ENCODE data around the gene MBNL1. TPM values are rescaled to one million over a fixed set of nuclear protein-coding genes. Genes with fewer than 3 reads are reported as not detected.

Gene MBNL1
- total and polyA plus RNA-seq, 4 donors: 25.8 to 121 (median 71.9) TPM

- Histone ChIP-seq H3K36me3 (ENCODE audit: control insufficient read depth, insufficient read depth, low read length) (no peaks in the 10 kb centered on the region), H3K27me3 (ENCODE audit: control insufficient read depth, insufficient read depth, low read length) (no peaks in the 10 kb centered on the region), H3K27ac (ENCODE audit: low read depth, low read length) (no peak overlapping the region), H3K4me3 (ENCODE audit: low read depth, low read length) (no peak overlapping the region), H3K4me1 (ENCODE audit: control insufficient read depth, insufficient read depth, low read length) (no peaks in the 10 kb centered on the region), H3K9me3 (ENCODE audit: control insufficient read depth, insufficient read depth, low read length) (no peaks in the 10 kb centered on the region)
- WGBS (ENCODE audit: insufficient coverage): 80% methylated on average over 1 of the region's 2 CpGs
- DNase-seq (ENCODE audit: low read depth in 4 of 6, low spot score in 6 of 6): no peak
Observed at GRCh38 chr3:152281133-152281713, 12.5 kb downstream of the MBNL1 start.

- no peaks in the 10 kb centered on the region for H3K4me1 ChIP-seq (ENCODE audit: control insufficient read depth, insufficient read depth, low read length)
- no peaks in the 10 kb centered on the region for H3K27me3 ChIP-seq (ENCODE audit: control insufficient read depth, insufficient read depth, low read length)
- H3K9me3 ChIP-seq (ENCODE audit: control insufficient read depth, insufficient read depth, low read length): no peaks in the 10 kb centered on the region
- no peak overlapping the region for H3K27ac ChIP-seq (ENCODE audit: low read depth, low read length)
- no peak overlapping the region for H3K4me3 ChIP-seq (ENCODE audit: low read depth, low read length)
- DNase-seq (ENCODE audit: low read depth in 4 of 6, low spot score in 6 of 6): no peak
- no peaks in the 10 kb centered on the region for H3K36me3 ChIP-seq (ENCODE audit: control insufficient read depth, insufficient read depth, low read length)
- WGBS (ENCODE audit: insufficient coverage): 80% methylated on average over 1 of the region's 1 CpG
Observed at GRCh38 chr3:152282813-152283212, 14.1 kb downstream of the MBNL1 start.

GRCh38 chr3:152283492-152284381, 15.0 kb downstream of the MBNL1 start:
- Histone ChIP-seq H3K4me1 (ENCODE audit: control insufficient read depth, insufficient read depth, low read length) (no peaks in the 10 kb centered on the region), H3K27me3 (ENCODE audit: control insufficient read depth, insufficient read depth, low read length) (no peaks in the 10 kb centered on the region), H3K36me3 (ENCODE audit: control insufficient read depth, insufficient read depth, low read length) (no peaks in the 10 kb centered on the region), H3K4me3 (ENCODE audit: low read depth, low read length) (no peak overlapping the region), H3K9me3 (ENCODE audit: control insufficient read depth, insufficient read depth, low read length) (no peaks in the 10 kb centered on the region), H3K27ac (ENCODE audit: low read depth, low read length) (no peak overlapping the region)
- no peak for DNase-seq (ENCODE audit: low read depth in 4 of 6, low spot score in 6 of 6)
- WGBS (ENCODE audit: insufficient coverage): no CpG with 5 or more reads among the region's 2 CpGs

DNA sequence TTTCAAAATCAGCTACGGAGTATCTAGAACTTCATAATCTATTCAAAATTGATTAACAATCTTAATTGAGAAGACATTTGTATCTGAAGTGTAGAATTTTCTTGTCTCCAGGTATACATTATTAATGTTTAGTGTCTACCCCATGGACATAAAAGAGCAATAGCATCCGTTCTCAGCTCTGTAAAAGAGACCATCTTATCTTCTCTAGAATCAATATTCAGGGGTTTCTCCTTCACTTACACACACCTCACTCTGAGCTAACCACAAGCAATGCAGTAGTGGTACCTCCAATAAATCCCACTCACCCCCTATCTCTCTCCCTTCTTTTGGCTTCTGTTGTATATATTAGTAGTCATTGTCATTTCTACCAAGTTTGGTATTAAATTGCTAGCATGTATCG, 16.2 kb downstream of the MBNL1 start:
- no peak overlapping the region for H3K27ac ChIP-seq (ENCODE audit: low read depth, low read length)
- H3K4me1 ChIP-seq (ENCODE audit: control insufficient read depth, insufficient read depth, low read length): no peaks in the 10 kb centered on the region
- no peak overlapping the region for H3K4me3 ChIP-seq (ENCODE audit: low read depth, low read length)
- WGBS (ENCODE audit: insufficient coverage): no CpG with 5 or more reads among the region's 3 CpGs
- DNase-seq (ENCODE audit: low read depth in 4 of 6, low spot score in 6 of 6): no peak
- no peaks in the 10 kb centered on the region for H3K36me3 ChIP-seq (ENCODE audit: control insufficient read depth, insufficient read depth, low read length)
- H3K27me3 ChIP-seq (ENCODE audit: control insufficient read depth, insufficient read depth, low read length): no peaks in the 10 kb centered on the region
- H3K9me3 ChIP-seq (ENCODE audit: control insufficient read depth, insufficient read depth, low read length): no peaks in the 10 kb centered on the region

- H3K27ac ChIP-seq (ENCODE audit: low read depth, low read length): no peak overlapping the region
Observed at GRCh38 chr3:152285509-152285908, 16.8 kb downstream of the MBNL1 start.

GRCh38 chr3:152287898-152288576, 19.3 kb downstream of the MBNL1 start:
- WGBS (ENCODE audit: insufficient coverage): no CpG with 5 or more reads among the region's 6 CpGs
- no peak overlapping the region for H3K4me3 ChIP-seq (ENCODE audit: low read depth, low read length)
- H3K27me3 ChIP-seq (ENCODE audit: control insufficient read depth, insufficient read depth, low read length): no peaks in the 10 kb centered on the region
- no peaks in the 10 kb centered on the region for H3K36me3 ChIP-seq (ENCODE audit: control insufficient read depth, insufficient read depth, low read length)
- no peak for DNase-seq (ENCODE audit: low read depth in 4 of 6, low spot score in 6 of 6)
- H3K27ac ChIP-seq (ENCODE audit: low read depth, low read length): no peak overlapping the region
- H3K4me1 ChIP-seq (ENCODE audit: control insufficient read depth, insufficient read depth, low read length): no peaks in the 10 kb centered on the region
- H3K9me3 ChIP-seq (ENCODE audit: control insufficient read depth, insufficient read depth, low read length): no peaks in the 10 kb centered on the region

More at GRCh38 chr3:152285509-152285908, 16.8 kb downstream of the MBNL1 start:
- Histone ChIP-seq H3K4me1 (ENCODE audit: control insufficient read depth, insufficient read depth, low read length) (no peaks in the 10 kb centered on the region), H3K9me3 (ENCODE audit: control insufficient read depth, insufficient read depth, low read length) (no peaks in the 10 kb centered on the region), H3K36me3 (ENCODE audit: control insufficient read depth, insufficient read depth, low read length) (no peaks in the 10 kb centered on the region), H3K27me3 (ENCODE audit: control insufficient read depth, insufficient read depth, low read length) (no peaks in the 10 kb centered on the region), H3K4me3 (ENCODE audit: low read depth, low read length) (no peak overlapping the region)
- WGBS (ENCODE audit: insufficient coverage): 97% methylated on average over 4 of the region's 5 CpGs
- DNase-seq (ENCODE audit: low read depth in 4 of 6, low spot score in 6 of 6): no peak

- H3K9me3 ChIP-seq (ENCODE audit: control insufficient read depth, insufficient read depth, low read length): no peaks in the 10 kb centered on the region
- H3K27me3 ChIP-seq (ENCODE audit: control insufficient read depth, insufficient read depth, low read length): no peaks in the 10 kb centered on the region
- H3K4me1 ChIP-seq (ENCODE audit: control insufficient read depth, insufficient read depth, low read length): no peaks in the 10 kb centered on the region
- H3K4me3 ChIP-seq (ENCODE audit: low read depth, low read length): no peak overlapping the region
- no CpG with 5 or more reads among the region's 1 CpG for WGBS (ENCODE audit: insufficient coverage)
- H3K36me3 ChIP-seq (ENCODE audit: control insufficient read depth, insufficient read depth, low read length): no peaks in the 10 kb centered on the region
- no peak for DNase-seq (ENCODE audit: low read depth in 4 of 6, low spot score in 6 of 6)
- no peak overlapping the region for H3K27ac ChIP-seq (ENCODE audit: low read depth, low read length)
Observed at GRCh38 chr3:152288681-152289080, 20.0 kb downstream of the MBNL1 start.

DNA sequence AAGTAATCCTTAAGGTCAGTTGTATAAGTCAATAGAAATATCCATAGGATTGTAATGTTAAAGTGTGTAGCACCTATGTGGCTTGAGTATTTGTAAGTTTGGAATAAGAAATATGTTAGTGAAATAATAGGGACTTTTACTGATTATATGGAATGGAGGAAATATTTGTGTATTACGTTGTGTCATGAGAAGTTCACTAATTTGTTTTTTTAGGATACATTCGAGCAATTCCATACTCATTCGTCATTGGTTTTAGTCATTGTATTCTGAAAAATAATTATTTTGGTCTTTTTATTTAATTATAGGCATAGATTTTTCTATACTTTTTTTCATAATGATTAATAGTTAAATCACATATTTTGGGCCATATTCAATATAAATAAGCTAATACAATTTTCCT, 21.0 kb downstream of the MBNL1 start:
- no peaks in the 10 kb centered on the region for H3K9me3 ChIP-seq (ENCODE audit: control insufficient read depth, insufficient read depth, low read length)
- no peak overlapping the region for H3K4me3 ChIP-seq (ENCODE audit: low read depth, low read length)
- no peaks in the 10 kb centered on the region for H3K4me1 ChIP-seq (ENCODE audit: control insufficient read depth, insufficient read depth, low read length)
- H3K27ac ChIP-seq (ENCODE audit: low read depth, low read length): no peak overlapping the region
- H3K36me3 ChIP-seq (ENCODE audit: control insufficient read depth, insufficient read depth, low read length): no peaks in the 10 kb centered on the region
- H3K27me3 ChIP-seq (ENCODE audit: control insufficient read depth, insufficient read depth, low read length): no peaks in the 10 kb centered on the region
- no peak for DNase-seq (ENCODE audit: low read depth in 4 of 6, low spot score in 6 of 6)
- no CpG with 5 or more reads among the region's 3 CpGs for WGBS (ENCODE audit: insufficient coverage)

DNA sequence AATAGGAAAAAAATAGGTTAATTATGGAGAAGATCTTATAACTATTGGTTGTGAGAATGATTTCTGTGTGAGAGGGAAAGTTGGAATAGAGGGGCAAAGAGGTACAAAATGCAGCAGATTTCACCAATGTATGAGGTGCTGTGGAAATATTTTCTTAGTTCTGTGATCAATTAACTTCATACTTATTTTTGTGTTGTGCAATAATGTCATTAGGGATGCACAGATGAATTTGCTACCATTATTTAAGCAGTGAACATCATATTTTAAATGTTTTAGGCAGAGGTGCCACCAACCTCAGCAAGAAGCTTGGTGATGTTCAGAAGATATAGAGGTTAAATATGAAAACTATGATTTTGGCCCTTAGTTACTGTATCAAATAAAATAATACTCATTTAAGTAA, 21.6 kb downstream of the MBNL1 start:
- DNase-seq (ENCODE audit: low read depth in 4 of 6, low spot score in 6 of 6): no peak
- H3K36me3 ChIP-seq (ENCODE audit: control insufficient read depth, insufficient read depth, low read length): no peaks in the 10 kb centered on the region
- H3K4me1 ChIP-seq (ENCODE audit: control insufficient read depth, insufficient read depth, low read length): no peaks in the 10 kb centered on the region
- no peak overlapping the region for H3K27ac ChIP-seq (ENCODE audit: low read depth, low read length)
- H3K4me3 ChIP-seq (ENCODE audit: low read depth, low read length): no peak overlapping the region
- H3K27me3 ChIP-seq (ENCODE audit: control insufficient read depth, insufficient read depth, low read length): no peaks in the 10 kb centered on the region
- H3K9me3 ChIP-seq (ENCODE audit: control insufficient read depth, insufficient read depth, low read length): no peaks in the 10 kb centered on the region

Measured in spinal cord (tissue), 10 donors.